HepG2 (cell line): ENCODE data around the gene MAS1L. TPM values are rescaled to one million over a fixed set of nuclear protein-coding genes. Genes with fewer than 3 reads are reported as not detected.

Experiments
- ATAC-seq: fragments of 200-7000 bp; cut with Tn5 transposase; 3 replicates; pipeline ENCODE4 v1.9.1; 2020; ENCODE audit warnings: mild to moderate bottlenecking, moderate library complexity
- BruUV-seq: library from RNA; stranded (reverse); fragments of 400-500 nt; replicated peaks from 2 replicates; lab custom pipeline; 2021; lab: Mats Ljungman, UMichigan
- CTCF ChIA-PET: fragments of 300-600 bp; formaldehyde crosslinking; extraction: SDS; loops from one replicate; lab custom pipeline; 2021; ENCODE audit warnings: low total read pairs, inconsistent platforms, low intra/inter-chr PET ratio; lab: Yijun Ruan, JAX
- POLR2A ChIA-PET: fragments of 350-600 bp; sonication (Branson Sonifier 250); formaldehyde crosslinking; loops from one replicate; lab custom pipeline; 2020; ENCODE audit warnings: antibody characterized with exemption, inconsistent platforms; lab: Yijun Ruan, JAX
- DNase-seq: peaks from one replicate; pipeline ENCODE4 v3.0.0-alpha.2; 2015; ENCODE audit warnings: low spot score
- FAIRE-seq: peaks from 3 replicates; lab custom pipeline; 2011; peaks lifted over from hg19 to GRCh38; lab: Jason Lieb, UNC
- H2AFZ ChIP-seq: one replicate; pipeline ENCODE4 v1.6.1; 2011; ENCODE audit warnings: low read length, inconsistent platforms
- H3K27ac ChIP-seq: fragments of 300-600 bp; 3 replicates; pipeline ENCODE4 v1.8.0; 2011; ENCODE audit warnings: mixed run types, mild to moderate bottlenecking, mixed read lengths, low read length, inconsistent platforms; ENCODE audit not compliant: insufficient read depth; ENCODE audit errors: extremely low read length
- H3K27me3 ChIP-seq, 2 experiments: fragments of 200-600 bp in 1 of 2; 2 replicates in 1 of 2; 3 replicates in 1 of 2; pipeline versions ENCODE4 v1.6.0 to v1.8.0; 2011; ENCODE audit warnings: low read length in 2 of 2, mild to moderate bottlenecking in 2 of 2, moderate library complexity in 2 of 2, inconsistent platforms in 1 of 2; ENCODE audit not compliant: insufficient read depth in 2 of 2, control insufficient read depth in 1 of 2
- H3K36me3 ChIP-seq, 2 experiments: fragments of 200-600 bp in 1 of 2; replicated peaks in 1 of 2; 2 replicates in 1 of 2; 3 replicates in 1 of 2; pipeline versions ENCODE4 v1.5.1 to v1.8.0; 2011; ENCODE audit warnings: low read length in 2 of 2, inconsistent platforms in 1 of 2; ENCODE audit not compliant: insufficient read depth in 2 of 2, control insufficient read depth in 1 of 2
- H3K4me1 ChIP-seq: 2 replicates; pipeline ENCODE4 v1.5.1; 2012; ENCODE audit warnings: low read length, inconsistent platforms; ENCODE audit not compliant: insufficient read depth
- H3K4me2 ChIP-seq: 2 replicates; pipeline ENCODE4 v1.6.0; 2011; ENCODE audit warnings: low read depth, low read length, inconsistent platforms
- H3K4me3 ChIP-seq, 3 experiments: fragments of 200-600 bp in 1 of 3; sonication (generic), shearing (Covaris generic) in 1 of 3; replicated peaks in 1 of 3; 2 replicates each; pipeline ENCODE4 v1.5.1; 2011 to 2016; ENCODE audit warnings: low read length in 3 of 3, inconsistent platforms in 2 of 3, low read depth in 2 of 3, mild to moderate bottlenecking in 2 of 3, control low read depth in 1 of 3, mixed read lengths in 1 of 3; ENCODE audit not compliant: insufficient read depth in 1 of 3
- H3K79me2 ChIP-seq: one replicate; pipeline ENCODE4 v1.6.1; 2011; ENCODE audit warnings: low read length, inconsistent platforms; ENCODE audit not compliant: insufficient read depth
- H3K9ac ChIP-seq: 2 replicates; pipeline ENCODE4 v1.6.0; 2011; ENCODE audit warnings: mild to moderate bottlenecking, low read depth, low read length, inconsistent platforms; ENCODE audit not compliant: insufficient read depth
- H3K9me3 ChIP-seq: 2 replicates; pipeline ENCODE4 v1.5.1; 2012; ENCODE audit warnings: mild to moderate bottlenecking, low read length
- H4K20me1 ChIP-seq: 2 replicates; pipeline ENCODE4 v1.6.0; 2011; ENCODE audit warnings: inconsistent platforms, mild to moderate bottlenecking, low read length, moderate library complexity; ENCODE audit not compliant: insufficient read depth
- ARID5B ChIP-seq: IDR thresholded peaks from 2 replicates; pipeline ENCODE4 v1.4.0; 2020; ENCODE audit warnings: mild to moderate bottlenecking, missing genetic modification reagents
- ATM ChIP-seq: fragments of 450-650 bp; IDR thresholded peaks from 2 replicates; pipeline ENCODE4 v1.7.1; 2017; ENCODE audit warnings: mild to moderate bottlenecking, borderline replicate concordance
- CREM ChIP-seq, 2 experiments: sonication (generic) in 1 of 2; formaldehyde crosslinking in 1 of 2; IDR thresholded peaks; 2 replicates each; pipeline versions ENCODE4 v1.4.0 to v1.6.1; 2016 to 2020; ENCODE audit warnings: antibody characterized with exemption in 1 of 2, mild to moderate bottlenecking in 1 of 2, missing genetic modification reagents in 1 of 2
- DMTF1 ChIP-seq: sonication (generic); formaldehyde crosslinking; IDR thresholded peaks from 2 replicates; pipeline ENCODE4 v1.4.0; 2020; ENCODE audit warnings: mild to moderate bottlenecking, missing genetic modification reagents
- LRRFIP1 ChIP-seq: sonication (generic); formaldehyde crosslinking; conservative IDR thresholded peaks from 2 replicates; pipeline ENCODE4 v1.4.0; 2020; ENCODE audit warnings: missing genetic modification reagents
- NFE2L1 ChIP-seq: sonication (generic); formaldehyde crosslinking; IDR thresholded peaks from 2 replicates; pipeline ENCODE4 v1.4.0; 2020; ENCODE audit warnings: missing genetic modification reagents, mild to moderate bottlenecking, borderline replicate concordance
- NONO ChIP-seq, 2 experiments: fragments of 450-650 bp in 1 of 2; sonication (generic) in 1 of 2; formaldehyde crosslinking in 1 of 2; IDR thresholded peaks in 1 of 2; conservative IDR thresholded peaks in 1 of 2; 2 replicates each; pipeline versions ENCODE4 v1.6.1 to v1.8.0; 2017 to 2022; ENCODE audit warnings: mild to moderate bottlenecking in 1 of 2, missing genetic modification reagents in 1 of 2, moderate library complexity in 1 of 2
- RELA ChIP-seq: sonication (generic); formaldehyde crosslinking; IDR thresholded peaks from 2 replicates; pipeline ENCODE4 v1.4.0; 2020; ENCODE audit warnings: missing genetic modification reagents
- SNAPC5 ChIP-seq: sonication (generic); formaldehyde crosslinking; IDR thresholded peaks from 2 replicates; pipeline ENCODE4 v1.8.1; 2023; ENCODE audit warnings: mild to moderate bottlenecking, missing genetic modification reagents, borderline replicate concordance
- SSRP1 ChIP-seq: IDR thresholded peaks from 2 replicates; pipeline ENCODE4 v1.6.1; 2016; ENCODE audit warnings: control low read depth
- ZBTB8A ChIP-seq: sonication (generic); formaldehyde crosslinking; IDR thresholded peaks from 2 replicates; pipeline ENCODE4 v1.4.0; 2020; ENCODE audit warnings: mild to moderate bottlenecking, low read depth, missing genetic modification reagents, borderline replicate concordance
- ZNF12 ChIP-seq: sonication (generic); formaldehyde crosslinking; IDR thresholded peaks from 2 replicates; pipeline ENCODE4 v1.5.0; 2020; ENCODE audit warnings: missing genetic modification reagents
- ZNF224 ChIP-seq: sonication (generic); formaldehyde crosslinking; IDR thresholded peaks from 2 replicates; pipeline ENCODE4 v1.5.0; 2020; ENCODE audit warnings: mild to moderate bottlenecking, missing genetic modification reagents
- ZNF746 ChIP-seq: sonication (generic); formaldehyde crosslinking; IDR thresholded peaks from 2 replicates; pipeline ENCODE4 v1.8.0; 2022; ENCODE audit warnings: mild to moderate bottlenecking, missing genetic modification reagents
- WGBS: methylation state at CpG from one replicate; pipeline ENCODE4 v1.1.6; 2017; ENCODE audit warnings: low lambda C conversion rate; 5-methylcytosine and 5-hydroxymethylcytosine counted together
- in situ Hi-C: cut with HindIII; loops from 2 replicates; pipeline ENCODE4 v1.10.0; 2017; ENCODE audit warnings: low pct_unique_long_range_greater_than_20kb; ENCODE audit not compliant: extremely low pct_ligation_motif_present
- intact Hi-C: fragments of 100-400 bp; cut with micrococcal nuclease; formaldehyde crosslinking; loops from one replicate; pipeline ENCODE4 v1.10.0; 2022; ENCODE audit not compliant: unreplicated experiment
- polyA plus RNA-seq, 8 experiments: library from polyadenylated mRNA; depleted of rRNA in 3 of 8; stranded (reverse) in 7 of 8; unstranded in 1 of 8; fragments of >200 nt; fragmentation: Illumina TruSeq in 4 of 8; extraction: Trizol in 4 of 8; gene quantifications; 2 replicates each; pipeline versions ENCODE4 v1.2.1 to v1.2.3, GENCODE V29; 2011 to 2016; ENCODE audit warnings: low read depth in 4 of 8, missing spikeins in 1 of 8, mixed read lengths in 1 of 8; ENCODE audit not compliant: insufficient read depth in 1 of 8
- total RNA-seq, 5 experiments: library from RNA; depleted of rRNA; stranded (reverse); fragments of >200 nt; fragmentation: Illumina TruSeq; extraction: Trizol; gene quantifications; 2 replicates each; pipeline ENCODE4 v1.2.3, GENCODE V29; 2016; ENCODE audit warnings: low read depth in 1 of 5

MAS1L gene
- total and polyA plus RNA-seq, 2 of the 13 experiments (the other 11 are each of a cell fraction or from before 2014, with no cell fraction given), result not detected

GRCh38 chr6:29483186-29483585 is 4.6 kb downstream of the MAS1L start:
- DNase-seq (no peak), ATAC-seq (no peak), FAIRE-seq (no peak)
- H3K79me2 ChIP-seq, result no peaks in the 10 kb centered on the region
- POLR2A ChIA-PET, result no interaction called here
- no TSS peak for BruUV-seq
- no peak overlapping the region for H3K27ac ChIP-seq
- H3K4me3 ChIP-seq, result no peak overlapping the region
- TF ChIP-seq ARID5B (CRISPR knock-in tag) (no peak), NONO (IDR thresholded peaks at IDR 0.05) (no peak), NONO (CRISPR knock-in tag; conservative IDR thresholded peaks at IDR 0.05) (no peak), SSRP1 (CRISPR knock-in tag) (no peak), ATM (no peak), ZNF224 (CRISPR knock-in tag) (no peak), LRRFIP1 (no peak), ZNF12 (CRISPR knock-in tag) (no peak), SNAPC5 (CRISPR knock-in tag) (no peak), NFE2L1 (CRISPR knock-in tag) (no peak), ZBTB8A (no peak), ZNF746 (CRISPR knock-in tag) (no peak), CREM (IDR thresholded peaks at IDR 0.05) (no peak), CREM (CRISPR knock-in tag; IDR thresholded peaks at IDR 0.05) (no peak), RELA (no peak), DMTF1 (CRISPR knock-in tag) (no peak)
- no peaks in the 10 kb centered on the region for H3K4me1 ChIP-seq
- H4K20me1 ChIP-seq, result no peaks in the 10 kb centered on the region
- no peaks in the 10 kb centered on the region for H3K27me3 ChIP-seq
- 13% methylated on average over 3 of the region's 3 CpGs for WGBS
- CTCF ChIA-PET, result no interaction called here
- no peak overlapping the region for H2AFZ ChIP-seq
- no peak overlapping the region for H3K9ac ChIP-seq
- H3K9me3 ChIP-seq, result no peaks in the 10 kb centered on the region
- no peak overlapping the region for H3K4me2 ChIP-seq
- intact Hi-C loops, result no loop called here
- in situ Hi-C loops, result no loop called here
- H3K36me3 ChIP-seq, result no peaks in the 10 kb centered on the region
